ENCODE data around the gene JTB.

GRCh38 chr1:154019940-154020339, 42.5 kb upstream of the JTB start:
- TF ChIP-seq CTCF (IDR thresholded peaks at IDR 0.05) (no peak), EZH2 (IDR thresholded peaks at IDR 0.05) (no peak), EZH2phosphoT487 (IDR thresholded peaks at IDR 0.05) (no peak)
